ENCODE results near the gene ZNF736.
"Not testable (repeated sequence)": the region's sequence is repeated elsewhere in the genome, so short reads cannot be mapped to it uniquely, and the experiment has no call there.

Gene ZNF736

GRCh38 chr7:64320547-64321513 lies 7.1 kb downstream of the ZNF736 start:
- no peak overlapping the region; the same call in 1 of the 2 replicates for H3K4me2 ChIP-seq (ENCODE audit: low read length)

GRCh38 chr7:64324166-64324565 lies 10.4 kb downstream of the ZNF736 start:
- H3K79me2 ChIP-seq (ENCODE audit: insufficient read depth, low read length) = peaks cover 94% of the 10 kb centered on the region
- H2AFZ ChIP-seq (ENCODE audit: low read length); H3K27ac ChIP-seq (ENCODE audit: low read depth, low read length, poor library complexity, severe bottlenecking); H3K4me2 ChIP-seq (ENCODE audit: low read length); H3K9ac ChIP-seq (ENCODE audit: low read length); H3K4me3 ChIP-seq (ENCODE audit: low read depth, low read length, poor library complexity, severe bottlenecking); H4K20me1 ChIP-seq (ENCODE audit: insufficient read depth, low read length); H3K27me3 ChIP-seq (ENCODE audit: insufficient read depth, low read length); H3K9me2 ChIP-seq (ENCODE audit: low read depth, low read length); H3K4me1 ChIP-seq (ENCODE audit: insufficient read depth, low read length, severe bottlenecking); H3F3A ChIP-seq (ENCODE audit: insufficient read depth, low read length): not testable (repeated sequence)
- peaks cover 81% of the 10 kb centered on the region for H3K36me3 ChIP-seq (ENCODE audit: insufficient read depth, low read length)
- peaks cover 41% of the 10 kb centered on the region for H3K9me3 ChIP-seq (ENCODE audit: low read length)

More at GRCh38 chr7:64320547-64321513, 7.1 kb downstream of the ZNF736 start:
- Histone ChIP-seq H4K20me1 (ENCODE audit: insufficient read depth, low read length) (no peaks in the 10 kb centered on the region), H3K36me3 (ENCODE audit: insufficient read depth, low read length) (peaks cover 83% of the 10 kb centered on the region), H3K4me1 (ENCODE audit: insufficient read depth, low read length, severe bottlenecking) (peaks cover 11% of the 10 kb centered on the region), H3K9ac (ENCODE audit: low read length) (no peak overlapping the region), H3K9me3 (ENCODE audit: low read length) (peaks cover 30% of the 10 kb centered on the region), H3K4me3 (ENCODE audit: low read depth, low read length, poor library complexity, severe bottlenecking) (no peak overlapping the region), H3K27ac (ENCODE audit: low read depth, low read length, poor library complexity, severe bottlenecking) (peak overlapping the region; percentile 60), H3K9me2 (ENCODE audit: low read depth, low read length) (no peaks in the 10 kb centered on the region), H2AFZ (ENCODE audit: low read length) (no peak overlapping the region), H3F3A (ENCODE audit: insufficient read depth, low read length) (0 out of 2 replicates have a peak, but pooled peaks cover 2% of the 10 kb centered on the region), H3K27me3 (ENCODE audit: insufficient read depth, low read length) (no peaks in the 10 kb centered on the region), H3K79me2 (ENCODE audit: insufficient read depth, low read length) (peaks cover 95% of the 10 kb centered on the region)
- TF ChIP-seq CTCF (IDR thresholded peaks at IDR 0.05; ENCODE audit: low read length) (peak; percentile 24; the same call in 1 of the 2 replicates), EZH2 (IDR thresholded peaks at IDR 0.05; ENCODE audit: borderline replicate concordance, low read length) (no peak)

GRCh38 chr7:64348713-64349210 lies 35.0 kb downstream of the ZNF736 start:
- not testable (repeated sequence) for H4K20me1 ChIP-seq (ENCODE audit: insufficient read depth, low read length); H3K27ac ChIP-seq (ENCODE audit: low read depth, low read length, poor library complexity, severe bottlenecking); H3K4me2 ChIP-seq (ENCODE audit: low read length); H3K27me3 ChIP-seq (ENCODE audit: insufficient read depth, low read length); H3K4me1 ChIP-seq (ENCODE audit: insufficient read depth, low read length, severe bottlenecking); H3K9me2 ChIP-seq (ENCODE audit: low read depth, low read length); H3F3A ChIP-seq (ENCODE audit: insufficient read depth, low read length); H3K9ac ChIP-seq (ENCODE audit: low read length); H2AFZ ChIP-seq (ENCODE audit: low read length); H3K4me3 ChIP-seq (ENCODE audit: low read depth, low read length, poor library complexity, severe bottlenecking); H3K79me2 ChIP-seq (ENCODE audit: insufficient read depth, low read length)
- Histone ChIP-seq H3K9me3 (ENCODE audit: low read length) (peaks cover 72% of the 10 kb centered on the region), H3K36me3 (ENCODE audit: insufficient read depth, low read length) (peaks cover 47% of the 10 kb centered on the region)

GRCh38 chr7:64359543-64359942 lies 45.8 kb downstream of the ZNF736 start:
- H3F3A ChIP-seq (ENCODE audit: insufficient read depth, low read length) = no peaks in the 10 kb centered on the region
- no peaks in the 10 kb centered on the region for H3K79me2 ChIP-seq (ENCODE audit: insufficient read depth, low read length)
- H3K27ac ChIP-seq (ENCODE audit: low read depth, low read length, poor library complexity, severe bottlenecking) = no peak overlapping the region
- no peak overlapping the region for H2AFZ ChIP-seq (ENCODE audit: low read length)
- TF ChIP-seq EZH2 (IDR thresholded peaks at IDR 0.05; ENCODE audit: borderline replicate concordance, low read length) (no peak), CTCF (IDR thresholded peaks at IDR 0.05; ENCODE audit: low read length) (no peak)
- no peaks in the 10 kb centered on the region for H3K9me2 ChIP-seq (ENCODE audit: low read depth, low read length)
- H4K20me1 ChIP-seq (ENCODE audit: insufficient read depth, low read length) = no peaks in the 10 kb centered on the region
- H3K27me3 ChIP-seq (ENCODE audit: insufficient read depth, low read length) = no peaks in the 10 kb centered on the region
- no peaks in the 10 kb centered on the region for H3K4me1 ChIP-seq (ENCODE audit: insufficient read depth, low read length, severe bottlenecking)
- H3K9me3 ChIP-seq (ENCODE audit: low read length) = peaks cover 35% of the 10 kb centered on the region
- no peak overlapping the region for H3K4me2 ChIP-seq (ENCODE audit: low read length)
- H3K36me3 ChIP-seq (ENCODE audit: insufficient read depth, low read length) = no peaks in the 10 kb centered on the region
- no peak overlapping the region for H3K9ac ChIP-seq (ENCODE audit: low read length)
- H3K4me3 ChIP-seq (ENCODE audit: low read depth, low read length, poor library complexity, severe bottlenecking) = no peak overlapping the region
